ENCODE data around the gene TMEM33. TPM values are rescaled to one million over a fixed set of nuclear protein-coding genes. Genes with fewer than 3 reads are reported as not detected.

Gene TMEM33
- total and polyA plus RNA-seq, 2 experiments from 2014 or later: 44.6 TPM

- TF ChIP-seq EZH2 (IDR thresholded peaks at IDR 0.05; ENCODE audit: insufficient read depth, poor library complexity, severe bottlenecking) (no peak), EZH2phosphoT487 (IDR thresholded peaks at IDR 0.05; ENCODE audit: insufficient read depth, low read depth) (no peak)
- 42 to 81% methylated on average over 1 of the region's 1 CpG for whole genome bisulfite sequencing, 2 experiments (ENCODE audit: low coverage in 1 of 2, low lambda C conversion rate in 2 of 2, missing lambda C conversion rate in 2 of 2)
Measured at GRCh38 chr4:41976775-41977516, 41.7 kb downstream of the TMEM33 start.

GRCh38 chr4:41977709-41978108 is 42.5 kb downstream of the TMEM33 start:
- DNase-seq: peak; percentile 51
- no peak overlapping the region for H3K4me2 ChIP-seq (ENCODE audit: unreplicated experiment)
- no peaks in the 10 kb centered on the region for H3F3A ChIP-seq (ENCODE audit: insufficient read depth)
- H3K36me3 ChIP-seq (ENCODE audit: low read depth): no peaks in the 10 kb centered on the region
- no peaks in the 10 kb centered on the region for H3K27me3 ChIP-seq (replicated peaks; ENCODE audit: insufficient read depth)
- 40 to 45% methylated on average over 3 of the region's 3 CpGs for WGBS, 2 experiments (ENCODE audit: low coverage in 1 of 2, low lambda C conversion rate in 2 of 2, missing lambda C conversion rate in 2 of 2)
- no peaks in the 10 kb centered on the region for H3K4me1 ChIP-seq (ENCODE audit: insufficient read depth)
- H3K27ac ChIP-seq: no peak overlapping the region
- H2AFZ ChIP-seq: peak overlapping the region; percentile 62
- TF ChIP-seq EZH2 (IDR thresholded peaks at IDR 0.05; ENCODE audit: insufficient read depth, poor library complexity, severe bottlenecking): no peak
- no peak for TF ChIP-seq EZH2phosphoT487 (IDR thresholded peaks at IDR 0.05; ENCODE audit: insufficient read depth, low read depth)
- H3K4me3 ChIP-seq: no peak overlapping the region
- no peaks in the 10 kb centered on the region for H4K20me1 ChIP-seq (ENCODE audit: insufficient read depth)
- no peaks in the 10 kb centered on the region for H3K79me2 ChIP-seq (ENCODE audit: insufficient read depth)
- in situ Hi-C loops (cut with MboI): no loop called here
- H3K9ac ChIP-seq: no peak overlapping the region
- no peaks in the 10 kb centered on the region for H3K9me2 ChIP-seq (ENCODE audit: insufficient read depth)
- no peaks in the 10 kb centered on the region for H3K9me3 ChIP-seq (ENCODE audit: low read depth)

More at GRCh38 chr4:41976775-41977516, 41.7 kb downstream of the TMEM33 start:
- no peak for DNase-seq
- Histone ChIP-seq H3K4me2 (ENCODE audit: unreplicated experiment) (no peak overlapping the region), H3K27ac (no peak overlapping the region), H3K79me2 (ENCODE audit: insufficient read depth) (no peaks in the 10 kb centered on the region), H3K36me3 (ENCODE audit: low read depth) (no peaks in the 10 kb centered on the region), H3K9me2 (ENCODE audit: insufficient read depth) (no peaks in the 10 kb centered on the region), H2AFZ (peak overlapping the region; percentile 62; the same call in 1 of the 2 replicates), H4K20me1 (ENCODE audit: insufficient read depth) (no peaks in the 10 kb centered on the region), H3K27me3 (replicated peaks; ENCODE audit: insufficient read depth) (no peaks in the 10 kb centered on the region), H3K9ac (no peak overlapping the region), H3K9me3 (ENCODE audit: low read depth) (no peaks in the 10 kb centered on the region), H3K4me3 (no peak overlapping the region), H3F3A (ENCODE audit: insufficient read depth) (no peaks in the 10 kb centered on the region), H3K4me1 (ENCODE audit: insufficient read depth) (no peaks in the 10 kb centered on the region)
- in situ Hi-C loops (cut with MboI): no loop called here

- in situ Hi-C loops (cut with MboI): no loop called here
Measured at GRCh38 chr4:41981456-41981855, 46.2 kb downstream of the TMEM33 start, which contains the start of gene DCAF4L1. Gene DCAF4L1, plus strand, starts transcription at chr4:41981756. Its CDS starts 37 bp downstream, at chr4:41981793.

GRCh38 chr4:41982716-41983115 is 47.5 kb downstream of the TMEM33 start:
- Histone ChIP-seq H3K27me3 (replicated peaks; ENCODE audit: insufficient read depth) (no peaks in the 10 kb centered on the region), H3K4me2 (ENCODE audit: unreplicated experiment) (no peak overlapping the region), H4K20me1 (ENCODE audit: insufficient read depth) (no peaks in the 10 kb centered on the region), H3K4me1 (ENCODE audit: insufficient read depth) (no peaks in the 10 kb centered on the region), H3K9ac (no peak overlapping the region), H3K9me2 (ENCODE audit: insufficient read depth) (no peaks in the 10 kb centered on the region), H3K9me3 (ENCODE audit: low read depth) (no peaks in the 10 kb centered on the region), H3K79me2 (ENCODE audit: insufficient read depth) (no peaks in the 10 kb centered on the region), H2AFZ (no peak overlapping the region), H3K36me3 (ENCODE audit: low read depth) (no peaks in the 10 kb centered on the region), H3K27ac (no peak overlapping the region), H3K4me3 (no peak overlapping the region), H3F3A (ENCODE audit: insufficient read depth) (no peaks in the 10 kb centered on the region)
- TF ChIP-seq EZH2phosphoT487 (IDR thresholded peaks at IDR 0.05; ENCODE audit: insufficient read depth, low read depth) (no peak), EZH2 (IDR thresholded peaks at IDR 0.05; ENCODE audit: insufficient read depth, poor library complexity, severe bottlenecking) (no peak)
- DNase-seq: no peak
- 83 to 85% methylated on average over 22 of the region's 22 CpGs for WGBS, 2 experiments (ENCODE audit: low coverage in 1 of 2, low lambda C conversion rate in 2 of 2, missing lambda C conversion rate in 2 of 2)
- in situ Hi-C loops (cut with MboI): no loop called here

More at GRCh38 chr4:41981456-41981855, 46.2 kb downstream of the TMEM33 start, which contains the start of gene DCAF4L1:
- H3K79me2 ChIP-seq (ENCODE audit: insufficient read depth): no peaks in the 10 kb centered on the region
- no peak for DNase-seq
- no peak within 1 kb of the TSS for H2AFZ ChIP-seq
- no peaks in the 10 kb centered on the region for H3K9me3 ChIP-seq (ENCODE audit: low read depth)
- TF ChIP-seq EZH2 (IDR thresholded peaks at IDR 0.05; ENCODE audit: insufficient read depth, poor library complexity, severe bottlenecking) (no peak), EZH2phosphoT487 (IDR thresholded peaks at IDR 0.05; ENCODE audit: insufficient read depth, low read depth) (no peak)
- no peak within 1 kb of the TSS for H3K4me2 ChIP-seq (ENCODE audit: unreplicated experiment)
- no peaks in the 10 kb centered on the region for H3F3A ChIP-seq (ENCODE audit: insufficient read depth)
- H3K9ac ChIP-seq: no peak within 1 kb of the TSS
- 92 to 93% methylated on average over 12 of the region's 12 CpGs for WGBS, 2 experiments (ENCODE audit: low coverage in 1 of 2, low lambda C conversion rate in 2 of 2, missing lambda C conversion rate in 2 of 2)
- H3K36me3 ChIP-seq (ENCODE audit: low read depth): no peaks in the 10 kb centered on the region
- H3K9me2 ChIP-seq (ENCODE audit: insufficient read depth): no peaks in the 10 kb centered on the region
- no peaks in the 10 kb centered on the region for H4K20me1 ChIP-seq (ENCODE audit: insufficient read depth)
- H3K4me1 ChIP-seq (ENCODE audit: insufficient read depth): no peaks in the 10 kb centered on the region
- no peaks in the 10 kb centered on the region for H3K27me3 ChIP-seq (replicated peaks; ENCODE audit: insufficient read depth)
- H3K4me3 ChIP-seq: no peak within 1 kb of the TSS
- no peak within 1 kb of the TSS for H3K27ac ChIP-seq

Measured in GM23248 (cell line).